Tibial nerve (tissue), 4 donors: Measurements from ENCODE around the gene SEMA3C.

Experiments used
- EP300 ChIP-seq, 2 donors: sonication (generic); formaldehyde crosslinking; IDR thresholded peaks; one replicate each; pipeline ENCODE4 v1.6.1; 2017; ENCODE audit warnings: antibody characterized with exemption in 2 of 2, mild to moderate bottlenecking in 1 of 2
- TF ChIP-seq, protein P1 (sequence below), 5 experiments: fragments of 200-600 bp in 3 of 5; fragments of 450-650 bp in 2 of 5; sonication (generic) in 3 of 5; IDR thresholded peaks; one replicate each; pipeline ENCODE4 v1.5.1; 2016 to 2019; ENCODE audit warnings: antibody characterized with exemption in 5 of 5, mild to moderate bottlenecking in 3 of 5, moderate library complexity in 2 of 5

- no peak for TF ChIP-seq EP300 (IDR thresholded peaks at IDR 0.05)
- TF ChIP-seq, protein P1, sequence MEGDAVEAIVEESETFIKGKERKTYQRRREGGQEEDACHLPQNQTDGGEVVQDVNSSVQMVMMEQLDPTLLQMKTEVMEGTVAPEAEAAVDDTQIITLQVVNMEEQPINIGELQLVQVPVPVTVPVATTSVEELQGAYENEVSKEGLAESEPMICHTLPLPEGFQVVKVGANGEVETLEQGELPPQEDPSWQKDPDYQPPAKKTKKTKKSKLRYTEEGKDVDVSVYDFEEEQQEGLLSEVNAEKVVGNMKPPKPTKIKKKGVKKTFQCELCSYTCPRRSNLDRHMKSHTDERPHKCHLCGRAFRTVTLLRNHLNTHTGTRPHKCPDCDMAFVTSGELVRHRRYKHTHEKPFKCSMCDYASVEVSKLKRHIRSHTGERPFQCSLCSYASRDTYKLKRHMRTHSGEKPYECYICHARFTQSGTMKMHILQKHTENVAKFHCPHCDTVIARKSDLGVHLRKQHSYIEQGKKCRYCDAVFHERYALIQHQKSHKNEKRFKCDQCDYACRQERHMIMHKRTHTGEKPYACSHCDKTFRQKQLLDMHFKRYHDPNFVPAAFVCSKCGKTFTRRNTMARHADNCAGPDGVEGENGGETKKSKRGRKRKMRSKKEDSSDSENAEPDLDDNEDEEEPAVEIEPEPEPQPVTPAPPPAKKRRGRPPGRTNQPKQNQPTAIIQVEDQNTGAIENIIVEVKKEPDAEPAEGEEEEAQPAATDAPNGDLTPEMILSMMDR (IDR thresholded peaks at IDR 0.05): no peak
Observed at GRCh38 chr7:80860554-80860953, 58.3 kb downstream of the SEMA3C start.
